Right lobe of liver (tissue), 6 donors: ENCODE measurements around the gene FKBP7. TPM values are rescaled to one million over a fixed set of nuclear protein-coding genes. Genes with fewer than 3 reads are reported as not detected.
"Not testable (repeated sequence)": the region's sequence is repeated elsewhere in the genome, so short reads cannot be mapped to it uniquely, and the experiment has no call there.

Experiments
- ATAC-seq, 4 donors: fragments of 200-7000 bp; cut with Tn5 transposase; one replicate each; pipeline ENCODE4 v1.9.1; 2020; ENCODE audit warnings: mild to moderate bottlenecking in 4 of 4, moderate library complexity in 4 of 4
- DNase-seq, 3 donors: peaks; one replicate each; pipeline ENCODE4 v3.0.0-alpha.2; 2020
- H3K27ac ChIP-seq, 3 donors: fragments of 200-600 bp; one replicate each; pipeline ENCODE4 v1.8.0; 2022
- H3K27me3 ChIP-seq, 2 donors: fragments of 200-600 bp; one replicate each; pipeline ENCODE4 v1.8.0; 2022
- H3K36me3 ChIP-seq, 4 donors: fragments of 200-600 bp; sonication (generic) in 1 of 4; one replicate each; pipeline versions ENCODE4 v1.5.1 to v1.8.0; 2017 to 2022; ENCODE audit warnings: control low read depth in 1 of 4
- H3K4me1 ChIP-seq, 4 donors: fragments of 200-600 bp; sonication (generic) in 1 of 4; one replicate each; pipeline versions ENCODE4 v1.5.1 to v1.8.0; 2017 to 2022; ENCODE audit warnings: control low read depth in 1 of 4
- H3K4me3 ChIP-seq, 3 donors: fragments of 200-600 bp; one replicate each; pipeline ENCODE4 v1.8.0; 2022
- H3K9me3 ChIP-seq, 4 donors: fragments of 200-600 bp; sonication (generic) in 1 of 4; one replicate each; pipeline versions ENCODE4 v1.5.1 to v1.8.0; 2017 to 2022; ENCODE audit warnings: control low read depth in 1 of 4
- CTCF ChIP-seq, 4 donors: fragments of 200-600 bp in 3 of 4; fragments of 450-650 bp in 1 of 4; IDR thresholded peaks; one replicate each; pipeline versions ENCODE4 v1.5.1 to v1.8.0; 2016 to 2022; ENCODE audit warnings: antibody characterized with exemption in 4 of 4, mild to moderate bottlenecking in 2 of 4
- POLR2A ChIP-seq: fragments of 450-650 bp; IDR thresholded peaks from one replicate; pipeline ENCODE4 v1.6.1; 2017; ENCODE audit warnings: antibody characterized with exemption, mild to moderate bottlenecking
- WGBS: methylation state at CpG from one replicate; pipeline ENCODE4 v1.1.6; 2018; ENCODE audit warnings: low coverage, low lambda C conversion rate; ENCODE audit not compliant: insufficient coverage; ENCODE audit errors: missing lambda C conversion rate; 5-methylcytosine and 5-hydroxymethylcytosine counted together
- intact Hi-C, 2 donors: fragments of 100-400 bp; cut with DNase I; formaldehyde crosslinking; loops; one replicate each; pipeline versions ENCODE4 v1.11.2 to v1.14.1; 2022
- long read RNA-seq: library from polyadenylated mRNA; unstranded; transcript quantifications from one replicate; pipeline ENCODE4 v2.0.0, GENCODE V29; 2019
- total RNA-seq, 6 experiments: library from RNA; depleted of rRNA in 2 of 6; stranded (reverse); fragments of >200 nt in 2 of 6; fragmentation: NEBNext Ultra II Directional in 3 of 6; extraction: Animal tissue kit (Norgen Biotek cat#: 25700) in 3 of 6; gene quantifications; one replicate each; pipeline versions ENCODE4 v1.1.0 to v1.2.4, GENCODE V29; 2016 to 2023
- donor health status: DM: no; HTN: yes; CAD: no.
- donor health status: DM: no; HTN: no; CAD: no.
- donor health status: DM: no; HTN: no; CAD: no.
- donor health status: DM: no; HTN: yes; CAD: no.
- donor health status: DM: no; HTN: yes; CAD: no.

FKBP7 gene, protein sequence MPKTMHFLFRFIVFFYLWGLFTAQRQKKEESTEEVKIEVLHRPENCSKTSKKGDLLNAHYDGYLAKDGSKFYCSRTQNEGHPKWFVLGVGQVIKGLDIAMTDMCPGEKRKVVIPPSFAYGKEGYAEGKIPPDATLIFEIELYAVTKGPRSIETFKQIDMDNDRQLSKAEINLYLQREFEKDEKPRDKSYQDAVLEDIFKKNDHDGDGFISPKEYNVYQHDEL
- total RNA-seq: 10 to 100 TPM in 1 of 6 experiments, 1 to 10 TPM in 5; 2.5 to 12.7 (median 4.8) TPM
- long read RNA-seq, partial matches to known transcripts: 0 of 4 reads
- long read RNA-seq, other reads (novel, unspliced or antisense): 2 of 4 reads

- Histone ChIP-seq H3K9me3 (no peaks in the 10 kb centered on the region), H3K4me1 (peaks cover 0 to 34% (median 7%) of the 10 kb centered on the region in 4 donors), H3K27me3 (no peaks in the 10 kb centered on the region), H3K27ac (peak within 1 kb of the TSS; percentile 91 to 97 (median 94)), H3K36me3 (no peaks in the 10 kb centered on the region), H3K4me3 (peak within 1 kb of the TSS; percentile 63 to 69 (median 67))
- intact Hi-C loops: no loop called here
- WGBS: 0% methylated on average over 36 of the region's 56 CpGs
- ATAC-seq (peak; percentile 85 to 89 (median 86)), DNase-seq (peak; percentile 90 to 94 (median 91))
- TF ChIP-seq CTCF (IDR thresholded peaks at IDR 0.05) (peak; percentile 62 to 81 (median 76)), POLR2A (peak; percentile 71)
Measured at GRCh38 chr2:178478439-178479274, at the start of gene FKBP7. TSS of gene FKBP7 (minus strand) at chr2:178478600. CDS start at chr2:178478499, 101 bp downstream.

DNA sequence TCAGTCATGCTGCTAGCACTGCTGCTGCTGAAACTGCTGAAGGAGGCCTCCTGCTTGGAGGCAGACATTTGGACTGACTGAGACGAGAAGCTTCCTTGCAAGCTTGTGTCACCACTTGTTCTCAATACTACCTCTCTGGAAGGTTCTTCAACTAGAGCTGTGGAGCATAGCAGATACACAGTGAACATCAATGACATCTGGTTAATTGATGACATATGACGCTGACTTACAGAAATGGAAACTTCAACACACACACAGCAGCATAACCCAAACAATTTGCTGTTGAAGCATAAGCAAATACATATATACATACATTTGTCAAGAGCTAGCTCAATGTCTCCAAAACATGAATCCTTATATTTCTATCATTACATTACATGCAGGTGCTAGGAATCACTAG is 49.2 kb upstream of the FKBP7 start:
- Histone ChIP-seq H3K9me3 (no peaks in the 10 kb centered on the region), H3K4me1 (peaks cover 0 to 4% (median 0%) of the 10 kb centered on the region in 4 donors), H3K36me3 (peaks cover 0 to 7% (median under 1%) of the 10 kb centered on the region in 4 donors), H3K4me3 (no peak overlapping the region), H3K27ac (no peak overlapping the region), H3K27me3 (no peaks in the 10 kb centered on the region)
- intact Hi-C loops: no loop called here
- 75% methylated on average over 2 of the region's 2 CpGs for WGBS
- DNase-seq: no peak
- TF ChIP-seq POLR2A: no peak
- no peak for TF ChIP-seq CTCF (IDR thresholded peaks at IDR 0.05)
- no peak for ATAC-seq

GRCh38 chr2:178526256-178526655 is 47.9 kb upstream of the FKBP7 start:
- ATAC-seq (no peak), DNase-seq (no peak)
- H3K27ac ChIP-seq: no peak overlapping the region
- TF ChIP-seq POLR2A: no peak
- no peak for TF ChIP-seq CTCF (IDR thresholded peaks at IDR 0.05)
- H3K36me3 ChIP-seq: peaks cover 0 to 3% (median 0%) of the 10 kb centered on the region in 4 donors
- H3K27me3 ChIP-seq: no peaks in the 10 kb centered on the region
- H3K4me3 ChIP-seq: no peak overlapping the region
- 98% methylated on average over 4 of the region's 4 CpGs for WGBS
- H3K9me3 ChIP-seq: no peaks in the 10 kb centered on the region
- intact Hi-C loops: no loop called here
- H3K4me1 ChIP-seq: peaks cover 0 to 4% (median 0%) of the 10 kb centered on the region in 4 donors

GRCh38 chr2:178525460-178525859 is 47.1 kb upstream of the FKBP7 start:
- 60% methylated on average over 1 of the region's 1 CpG for WGBS
- H3K4me1 ChIP-seq, H3K27me3 ChIP-seq, intact Hi-C loops, H3K9me3 ChIP-seq, DNase-seq, ATAC-seq, H3K4me3 ChIP-seq, H3K36me3 ChIP-seq, H3K27ac ChIP-seq: not testable (repeated sequence)

DNA sequence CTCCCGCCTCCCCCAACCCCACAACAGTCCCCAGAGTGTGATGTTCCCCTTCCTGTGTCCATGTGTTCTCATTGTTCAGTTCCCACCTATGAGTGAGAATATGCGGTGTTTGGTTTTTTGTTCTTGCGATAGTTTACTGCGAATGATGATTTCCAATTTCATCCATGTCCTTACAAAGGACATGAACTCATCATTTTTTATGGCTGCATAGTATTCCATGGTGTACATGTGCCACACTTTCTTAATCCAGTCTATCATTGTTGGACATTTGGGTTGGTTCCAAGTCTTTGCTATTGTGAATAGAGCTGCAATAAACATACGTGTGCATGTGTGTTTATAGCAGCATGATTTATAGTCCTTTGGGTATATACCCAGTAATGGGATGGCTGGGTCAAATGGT is 46.6 kb upstream of the FKBP7 start:
- 94% methylated on average over 3 of the region's 5 CpGs for WGBS
- not testable (repeated sequence) for ATAC-seq

More for the DNA sequence above, 46.6 kb upstream of the FKBP7 start:
- intact Hi-C loops, H3K4me3 ChIP-seq, H3K9me3 ChIP-seq, DNase-seq, H3K27ac ChIP-seq, H3K36me3 ChIP-seq, H3K27me3 ChIP-seq, H3K4me1 ChIP-seq: not testable (repeated sequence)
